ENCODE results near the gene CHAMP1.

CHAMP1 gene

DNA sequence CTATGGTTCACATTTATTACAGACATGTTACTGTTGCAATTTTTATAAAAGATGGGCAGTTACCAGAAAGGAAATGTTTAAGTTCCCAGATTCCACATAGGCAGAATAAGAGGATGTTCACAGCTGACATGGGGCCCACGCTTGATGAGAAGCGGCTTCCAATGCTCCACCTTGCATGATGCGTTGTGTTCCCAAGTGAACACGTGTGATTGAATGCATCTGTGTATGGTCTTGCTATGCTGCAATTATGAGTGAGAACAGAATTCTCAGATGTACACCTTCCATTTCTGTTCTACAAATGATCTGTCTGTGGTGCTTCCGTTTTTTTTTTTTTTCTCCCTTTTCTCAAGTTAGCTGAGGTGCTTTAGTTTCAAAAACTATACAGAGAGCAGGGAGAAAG, 17.4 kb upstream of the CHAMP1 start:
- no peaks in the 10 kb centered on the region for H3K4me1 ChIP-seq (ENCODE audit: insufficient read depth, poor library complexity, severe bottlenecking)
- DNase-seq (ENCODE audit: low spot score) (no peak), ATAC-seq (ENCODE audit: low read depth) (no peak)
- no peak overlapping the region for H3K27ac ChIP-seq (ENCODE audit: poor library complexity, severe bottlenecking)
- no peaks in the 10 kb centered on the region for H3K27me3 ChIP-seq (ENCODE audit: insufficient read depth, poor library complexity, severe bottlenecking)
- TF ChIP-seq, protein P1, sequence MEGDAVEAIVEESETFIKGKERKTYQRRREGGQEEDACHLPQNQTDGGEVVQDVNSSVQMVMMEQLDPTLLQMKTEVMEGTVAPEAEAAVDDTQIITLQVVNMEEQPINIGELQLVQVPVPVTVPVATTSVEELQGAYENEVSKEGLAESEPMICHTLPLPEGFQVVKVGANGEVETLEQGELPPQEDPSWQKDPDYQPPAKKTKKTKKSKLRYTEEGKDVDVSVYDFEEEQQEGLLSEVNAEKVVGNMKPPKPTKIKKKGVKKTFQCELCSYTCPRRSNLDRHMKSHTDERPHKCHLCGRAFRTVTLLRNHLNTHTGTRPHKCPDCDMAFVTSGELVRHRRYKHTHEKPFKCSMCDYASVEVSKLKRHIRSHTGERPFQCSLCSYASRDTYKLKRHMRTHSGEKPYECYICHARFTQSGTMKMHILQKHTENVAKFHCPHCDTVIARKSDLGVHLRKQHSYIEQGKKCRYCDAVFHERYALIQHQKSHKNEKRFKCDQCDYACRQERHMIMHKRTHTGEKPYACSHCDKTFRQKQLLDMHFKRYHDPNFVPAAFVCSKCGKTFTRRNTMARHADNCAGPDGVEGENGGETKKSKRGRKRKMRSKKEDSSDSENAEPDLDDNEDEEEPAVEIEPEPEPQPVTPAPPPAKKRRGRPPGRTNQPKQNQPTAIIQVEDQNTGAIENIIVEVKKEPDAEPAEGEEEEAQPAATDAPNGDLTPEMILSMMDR (IDR thresholded peaks at IDR 0.05; ENCODE audit: poor library complexity, severe bottlenecking) = no peak
- H3K36me3 ChIP-seq (ENCODE audit: low read depth) = peaks cover 13% of the 10 kb centered on the region
- H3K4me3 ChIP-seq (ENCODE audit: severe bottlenecking) = no peak overlapping the region
- no peaks in the 10 kb centered on the region for H3K9me3 ChIP-seq (ENCODE audit: severe bottlenecking)

DNA sequence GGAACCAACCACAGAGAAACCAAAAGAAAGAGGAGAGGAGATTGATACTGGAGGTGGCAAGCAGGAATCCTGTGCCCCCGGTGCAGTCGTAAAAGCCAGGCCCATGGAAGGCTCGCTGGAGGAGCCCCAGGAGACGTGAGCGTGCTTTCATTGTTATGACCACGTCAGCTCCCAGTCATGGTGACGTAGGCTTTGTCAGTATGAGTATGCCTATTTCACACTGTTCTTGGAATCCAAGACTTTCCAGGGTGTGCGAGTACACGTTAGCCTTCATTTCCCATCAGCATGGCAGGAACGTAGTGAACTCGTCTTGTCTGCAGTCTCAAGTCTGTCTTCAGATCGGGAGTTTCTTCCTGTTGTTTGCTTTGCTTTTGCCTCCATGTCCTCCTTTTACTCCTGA, 15.4 kb upstream of the CHAMP1 start:
- H3K27me3 ChIP-seq (ENCODE audit: insufficient read depth, poor library complexity, severe bottlenecking) = no peaks in the 10 kb centered on the region
- DNase-seq (ENCODE audit: low spot score) = no peak
- no peak for ATAC-seq (ENCODE audit: low read depth)
- peaks cover 30% of the 10 kb centered on the region for H3K36me3 ChIP-seq (ENCODE audit: low read depth)
- no peak overlapping the region for H3K4me3 ChIP-seq (ENCODE audit: severe bottlenecking)
- H3K9me3 ChIP-seq (ENCODE audit: severe bottlenecking) = no peaks in the 10 kb centered on the region
- TF ChIP-seq, protein P1 (IDR thresholded peaks at IDR 0.05; ENCODE audit: poor library complexity, severe bottlenecking) = no peak
- H3K27ac ChIP-seq (ENCODE audit: poor library complexity, severe bottlenecking) = no peak overlapping the region
- no peaks in the 10 kb centered on the region for H3K4me1 ChIP-seq (ENCODE audit: insufficient read depth, poor library complexity, severe bottlenecking)

DNA sequence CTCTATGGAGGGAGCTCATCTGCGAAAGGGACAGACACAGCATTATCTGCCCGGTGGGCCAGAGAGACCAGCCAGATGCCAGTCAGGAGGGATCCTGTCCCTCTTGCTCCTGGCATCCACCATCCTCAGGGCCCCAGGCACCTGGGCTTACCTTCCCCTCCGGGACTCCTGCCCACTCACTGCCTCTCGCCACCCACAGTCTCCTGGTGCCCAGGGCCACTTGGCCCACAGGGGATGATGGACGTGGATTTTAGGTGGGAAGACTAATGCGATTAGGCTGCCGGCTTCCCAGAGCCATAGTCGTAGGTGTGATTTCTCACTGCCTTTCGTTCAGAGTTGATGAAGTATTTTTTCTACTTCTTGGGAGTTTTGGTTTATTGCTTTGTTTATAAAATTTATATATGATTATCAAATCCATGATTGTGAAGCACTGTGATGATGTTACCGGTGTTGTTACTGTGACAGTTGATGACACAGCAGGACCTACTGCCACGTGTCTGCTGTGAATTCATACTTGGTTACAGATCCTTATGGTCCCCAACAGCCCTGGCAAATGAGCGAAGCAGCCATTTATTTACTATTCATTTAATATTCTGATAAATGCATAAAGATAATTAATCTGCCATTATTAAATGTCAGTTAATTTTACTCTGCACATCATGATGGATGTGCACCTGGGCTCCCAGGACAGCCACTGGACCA, 14.5 kb upstream of the CHAMP1 start:
- Histone ChIP-seq H3K36me3 (ENCODE audit: low read depth) (peaks cover 35% of the 10 kb centered on the region), H3K9me3 (ENCODE audit: severe bottlenecking) (no peaks in the 10 kb centered on the region), H3K4me1 (ENCODE audit: insufficient read depth, poor library complexity, severe bottlenecking) (no peaks in the 10 kb centered on the region), H3K27me3 (ENCODE audit: insufficient read depth, poor library complexity, severe bottlenecking) (no peaks in the 10 kb centered on the region), H3K27ac (ENCODE audit: poor library complexity, severe bottlenecking) (no peak overlapping the region), H3K4me3 (ENCODE audit: severe bottlenecking) (no peak overlapping the region)
- no peak for DNase-seq (ENCODE audit: low spot score)
- ATAC-seq (ENCODE audit: low read depth) = no peak
- TF ChIP-seq, protein P1 (IDR thresholded peaks at IDR 0.05; ENCODE audit: poor library complexity, severe bottlenecking) = no peak

DNA sequence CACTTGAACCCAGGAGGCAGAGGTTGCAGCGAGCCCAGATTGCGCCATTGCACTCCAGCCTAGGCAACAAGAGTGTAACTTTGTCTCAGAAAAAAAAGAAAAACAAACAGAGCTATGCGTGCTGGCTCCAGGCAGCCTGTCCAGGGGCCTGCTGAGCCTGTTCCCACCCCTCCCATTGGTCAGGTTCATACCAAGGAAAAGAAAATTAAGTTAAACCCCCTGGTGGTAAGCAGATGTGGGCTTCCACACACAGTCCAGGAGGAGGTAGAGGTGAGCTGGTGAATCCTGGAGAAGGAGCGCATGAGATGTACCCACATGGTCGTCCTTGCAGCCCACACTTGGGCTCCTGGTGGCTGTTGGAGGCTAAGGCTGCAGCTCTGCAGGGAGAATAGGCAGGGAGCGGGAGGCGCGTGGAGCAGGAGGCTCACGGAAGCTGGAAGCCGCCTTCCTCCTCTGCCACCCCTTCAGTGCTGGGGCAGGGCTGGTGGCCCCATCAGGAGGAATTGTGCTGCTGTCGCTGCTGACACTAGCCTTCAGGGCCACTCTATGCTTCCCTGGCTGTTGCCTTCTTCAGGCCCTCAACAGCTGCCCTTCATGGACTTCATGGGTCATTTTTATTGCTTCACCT, 10.5 kb upstream of the CHAMP1 start:
- no peak for DNase-seq (ENCODE audit: low spot score)
- no peaks in the 10 kb centered on the region for H3K9me3 ChIP-seq (ENCODE audit: severe bottlenecking)
- H3K27me3 ChIP-seq (ENCODE audit: insufficient read depth, poor library complexity, severe bottlenecking) = no peaks in the 10 kb centered on the region
- TF ChIP-seq, protein P1 (IDR thresholded peaks at IDR 0.05; ENCODE audit: poor library complexity, severe bottlenecking) = no peak
- no peak for ATAC-seq (ENCODE audit: low read depth)
- no peak overlapping the region for H3K27ac ChIP-seq (ENCODE audit: poor library complexity, severe bottlenecking)
- peaks cover 37% of the 10 kb centered on the region for H3K36me3 ChIP-seq (ENCODE audit: low read depth)
- H3K4me3 ChIP-seq (ENCODE audit: severe bottlenecking) = no peak overlapping the region
- no peaks in the 10 kb centered on the region for H3K4me1 ChIP-seq (ENCODE audit: insufficient read depth, poor library complexity, severe bottlenecking)

Measured in RWPE2 (cell line).